Astrocyte (in vitro differentiated cells and primary cell): ENCODE results near the gene LFNG.

Experiments
- CTCF ChIP-seq: IDR thresholded peaks from 2 replicates; pipeline ENCODE4 v1.5.1; 2011; ENCODE audit warnings: low read depth, mild to moderate bottlenecking, inconsistent platforms, low read length, moderate library complexity; ENCODE audit not compliant: insufficient read depth
- EZH2 ChIP-seq: IDR thresholded peaks from 2 replicates; pipeline ENCODE4 v1.6.1; 2012; ENCODE audit warnings: mild to moderate bottlenecking, low read length, inconsistent platforms; ENCODE audit not compliant: insufficient read depth

- no peak for TF ChIP-seq CTCF
- TF ChIP-seq EZH2: no peak
Measured at GRCh38 chr7:2526659-2527504, 7.3 kb downstream of the LFNG start.
